DMS 273 (cell line): ENCODE data around the gene HSFX1.
"Not testable (repeated sequence)": the region's sequence is repeated elsewhere in the genome, so short reads cannot be mapped to it uniquely, and the experiment has no call there.

Experiments
- DNase-seq: peaks from one replicate; lab custom pipeline; 2025; ENCODE audit not compliant: unreplicated experiment; lab: John Stamatoyannopoulos, UW

HSFX1 gene, protein sequence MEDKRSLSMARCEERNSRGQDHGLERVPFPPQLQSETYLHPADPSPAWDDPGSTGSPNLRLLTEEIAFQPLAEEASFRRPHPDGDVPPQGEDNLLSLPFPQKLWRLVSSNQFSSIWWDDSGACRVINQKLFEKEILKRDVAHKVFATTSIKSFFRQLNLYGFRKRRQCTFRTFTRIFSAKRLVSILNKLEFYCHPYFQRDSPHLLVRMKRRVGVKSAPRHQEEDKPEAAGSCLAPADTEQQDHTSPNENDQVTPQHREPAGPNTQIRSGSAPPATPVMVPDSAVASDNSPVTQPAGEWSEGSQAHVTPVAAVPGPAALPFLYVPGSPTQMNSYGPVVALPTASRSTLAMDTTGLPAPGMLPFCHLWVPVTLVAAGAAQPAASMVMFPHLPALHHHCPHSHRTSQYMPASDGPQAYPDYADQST

DNA sequence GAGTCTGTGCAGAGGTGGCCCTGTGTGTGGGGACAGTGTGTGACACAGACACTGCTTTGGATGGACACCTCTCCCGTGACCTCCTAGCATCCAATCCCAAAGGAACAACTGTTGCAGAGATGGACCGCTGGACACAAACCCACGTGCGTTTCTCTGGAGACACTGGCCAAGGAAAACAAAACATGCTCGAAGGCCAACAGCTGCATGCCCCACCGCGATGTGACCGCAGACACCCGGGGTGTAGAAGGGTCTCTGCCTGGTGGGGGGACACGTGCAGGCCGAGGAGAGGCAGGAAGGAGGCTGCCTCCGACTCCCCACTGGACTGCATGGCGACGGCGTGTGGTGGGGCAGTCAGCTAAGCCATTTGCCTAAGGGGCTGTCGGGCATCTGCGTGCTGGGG, at the start of gene HSFX1:
TSS of gene HSFX1 (plus strand) at position 301 of the 400 bp plus-strand sequence. CDS start 614 bp downstream, outside the sequence.
- DNase-seq = not testable (repeated sequence)

DNA sequence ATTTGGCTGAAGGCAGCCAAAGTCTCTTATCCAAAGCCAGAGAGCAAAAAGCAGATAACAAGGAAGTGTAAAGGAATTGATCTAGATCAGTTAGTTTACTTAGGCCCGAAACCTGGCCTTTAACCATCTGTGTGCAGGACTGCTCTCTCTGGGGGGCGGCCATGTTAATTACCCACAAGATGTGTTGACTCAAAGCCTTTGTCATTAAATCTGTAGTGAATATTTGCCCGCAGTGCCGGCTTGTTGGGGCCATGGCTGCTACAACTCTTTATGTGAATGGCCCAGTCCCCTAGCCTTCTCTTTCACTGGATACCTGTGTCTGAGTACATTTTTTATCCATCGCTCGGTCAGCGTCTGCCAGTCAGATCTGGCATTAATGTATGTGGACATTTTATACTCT, 46.6 kb upstream of the HSFX1 start:
- DNase-seq = not testable (repeated sequence)

DNA sequence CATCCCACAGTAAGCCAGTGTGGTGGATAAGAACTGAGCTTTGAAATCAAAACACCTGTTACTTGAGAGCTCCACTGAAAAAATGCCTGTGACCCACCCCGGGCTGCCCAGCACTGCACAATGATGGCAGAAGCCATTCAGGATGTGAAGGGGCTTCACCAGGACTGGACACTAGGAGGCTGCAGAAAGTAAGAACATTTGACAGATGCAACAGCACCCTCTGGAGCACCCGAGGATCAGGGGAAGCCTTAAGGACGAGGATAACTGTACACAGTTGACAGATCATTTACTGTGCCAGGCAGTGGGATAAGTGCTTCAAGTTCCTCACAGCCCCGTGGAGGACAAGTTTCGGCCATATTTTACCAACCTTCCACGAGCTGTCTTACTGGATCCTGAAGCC, 31.6 kb upstream of the HSFX1 start:
- DNase-seq = not testable (repeated sequence)

DNA sequence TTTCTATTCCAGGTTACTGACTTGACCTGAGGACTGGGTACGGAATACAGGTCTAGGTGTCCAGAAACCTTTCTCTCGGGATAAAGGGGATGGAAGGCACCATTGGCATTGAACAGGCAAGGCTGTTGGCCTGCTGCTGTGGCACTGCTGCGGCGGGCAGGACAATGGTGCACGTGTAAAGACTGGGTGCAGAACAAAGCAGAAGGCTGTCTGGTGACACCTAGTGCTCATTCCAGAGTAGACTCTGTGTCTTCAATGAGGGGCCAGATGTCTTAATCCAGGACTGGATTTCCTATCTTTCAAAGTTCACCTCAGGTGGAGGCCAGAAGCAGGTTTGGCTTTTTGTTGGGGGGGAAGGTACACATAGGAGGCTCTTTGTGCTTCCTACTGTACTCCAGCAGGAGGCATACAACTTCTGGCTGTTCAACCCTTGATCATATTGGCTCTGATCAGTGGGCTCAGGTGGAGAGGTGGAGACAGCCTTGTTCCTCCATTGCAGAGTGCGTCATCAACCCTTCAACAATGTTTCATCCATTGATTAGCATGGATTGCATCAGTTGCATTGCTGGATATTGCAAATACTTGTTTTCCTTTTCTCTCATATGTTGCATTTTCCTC, 27.4 kb upstream of the HSFX1 start:
- not testable (repeated sequence) for DNase-seq

DNA sequence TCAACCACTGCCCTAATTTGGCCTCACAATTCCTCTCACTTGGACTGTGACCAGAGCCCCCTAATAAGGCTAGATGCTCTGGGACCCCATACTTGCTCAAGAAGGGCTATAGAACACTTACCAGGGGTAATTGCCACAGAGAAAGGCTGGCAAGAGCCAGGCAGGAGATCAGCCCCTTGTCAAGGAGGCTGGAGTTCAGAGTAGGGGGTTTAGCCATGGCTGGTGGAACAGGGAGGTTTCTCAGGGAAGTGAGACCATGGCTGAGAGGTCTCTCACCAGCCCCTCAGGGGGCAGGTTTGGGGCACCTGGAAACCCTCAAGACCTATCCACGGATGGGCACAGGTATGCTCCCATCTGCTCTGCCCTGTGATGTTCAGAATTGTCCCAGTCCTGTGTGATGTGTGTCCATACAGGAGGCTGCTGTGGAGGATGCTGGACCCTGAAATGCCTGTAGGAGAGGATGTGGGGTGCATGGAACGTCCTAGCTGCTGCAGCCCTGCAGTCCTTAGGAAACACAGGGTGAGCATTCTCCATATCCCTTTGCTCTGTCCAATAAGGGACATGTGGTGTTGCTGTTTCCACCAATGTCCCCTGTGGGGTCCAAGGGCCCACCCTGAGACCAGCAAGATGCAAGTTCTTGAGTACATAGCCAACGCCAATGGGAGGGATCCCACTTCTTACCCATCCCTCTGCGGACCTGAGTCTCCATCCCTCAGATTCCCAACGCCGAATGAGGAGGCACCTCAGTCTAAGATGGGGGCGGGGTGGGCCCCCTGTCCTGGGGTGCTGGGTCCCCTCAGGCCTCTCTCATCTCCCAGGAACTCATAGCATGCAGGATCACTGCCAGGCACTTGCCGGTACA, 16.4 kb upstream of the HSFX1 start:
- no peak for DNase-seq

DNA sequence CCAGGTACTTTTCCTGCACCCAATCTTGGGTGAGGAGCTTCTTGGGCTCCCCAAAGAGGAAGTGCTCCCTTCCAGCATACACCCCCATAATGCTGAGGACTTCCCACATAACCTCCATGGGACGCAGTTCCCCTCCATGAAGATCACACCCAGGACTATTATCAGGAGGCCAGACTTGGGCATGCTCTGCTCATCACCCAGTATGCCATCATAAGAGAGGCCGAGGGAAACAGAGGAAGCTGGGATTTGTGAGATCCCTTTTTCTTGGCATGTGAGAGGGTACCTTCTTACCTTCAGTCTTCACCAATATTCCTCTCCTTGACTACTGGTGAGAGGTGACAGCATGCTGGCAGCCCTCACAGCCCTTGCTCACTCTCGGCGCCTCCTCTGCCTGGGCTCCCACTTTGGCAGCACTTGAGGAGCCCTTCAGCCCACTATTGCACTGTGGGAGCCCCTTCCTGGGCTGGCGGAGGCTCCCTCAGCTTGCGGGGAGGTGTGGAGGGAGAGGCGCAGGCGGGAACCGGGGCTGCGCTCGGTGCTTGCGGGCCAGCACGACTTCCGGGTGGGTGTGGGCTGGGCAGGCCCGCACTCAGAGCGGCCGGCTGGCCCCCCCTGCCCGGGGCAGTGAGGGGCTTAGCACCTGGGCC, 15.7 kb upstream of the HSFX1 start:
- DNase-seq = no peak

DNA sequence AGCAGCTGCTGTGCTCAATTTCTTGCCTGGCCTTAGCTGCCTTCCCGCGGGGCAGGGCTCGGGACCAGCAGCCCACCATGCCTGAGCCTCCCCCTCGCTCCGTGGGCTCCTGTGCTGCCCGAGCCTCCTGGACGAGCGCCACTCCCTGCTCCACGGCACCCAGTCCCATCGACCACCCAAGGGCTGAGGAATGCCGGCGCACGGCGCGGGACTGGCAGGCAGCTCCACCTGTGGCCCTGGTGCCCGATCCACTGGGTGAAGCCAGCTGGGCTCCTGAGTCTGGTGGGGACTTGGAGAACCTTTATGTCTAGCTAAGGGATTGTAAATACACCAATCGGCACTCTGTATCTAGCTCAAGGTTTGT, 15.2 kb upstream of the HSFX1 start:
- DNase-seq = not testable (repeated sequence)

DNA sequence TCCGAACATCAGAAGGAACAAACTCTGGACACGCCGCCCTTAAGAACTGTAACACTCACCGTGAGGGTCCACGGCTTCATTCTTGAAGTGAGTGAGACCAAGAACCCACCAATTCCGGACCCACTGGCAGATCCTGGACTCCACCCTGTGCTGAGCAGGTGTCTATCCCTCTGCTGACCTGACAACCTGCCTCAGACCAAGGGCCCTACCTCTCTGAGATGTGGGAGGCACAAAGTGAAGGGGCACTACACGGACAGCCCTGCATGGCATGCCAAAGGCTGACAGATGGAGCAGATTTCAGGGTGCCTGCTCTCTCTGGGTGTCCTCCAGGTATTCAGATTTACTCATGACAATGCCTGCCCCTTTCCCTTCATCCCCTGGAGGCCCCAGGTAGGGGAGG, 14.0 kb upstream of the HSFX1 start:
- no peak for DNase-seq

DNA sequence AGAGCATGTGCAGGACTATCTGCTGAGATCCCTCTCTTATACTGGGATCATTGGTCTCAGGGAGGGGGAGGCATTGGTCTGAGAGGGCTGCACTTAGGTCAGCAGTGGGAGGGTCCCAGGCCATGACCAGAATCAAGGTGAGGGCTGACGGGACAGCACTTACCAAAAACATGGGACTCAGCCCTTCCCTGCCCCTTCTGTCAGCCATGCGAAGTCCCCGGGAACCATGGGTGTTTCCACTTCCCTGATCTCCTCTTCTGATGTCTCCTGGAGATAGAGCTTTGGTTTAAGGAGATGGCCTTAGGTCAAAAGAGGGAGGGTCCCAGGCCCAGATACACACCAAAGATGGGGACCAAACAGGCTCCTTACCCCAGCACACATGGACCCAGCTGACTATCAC, 12.9 kb upstream of the HSFX1 start:
- DNase-seq = no peak

DNA sequence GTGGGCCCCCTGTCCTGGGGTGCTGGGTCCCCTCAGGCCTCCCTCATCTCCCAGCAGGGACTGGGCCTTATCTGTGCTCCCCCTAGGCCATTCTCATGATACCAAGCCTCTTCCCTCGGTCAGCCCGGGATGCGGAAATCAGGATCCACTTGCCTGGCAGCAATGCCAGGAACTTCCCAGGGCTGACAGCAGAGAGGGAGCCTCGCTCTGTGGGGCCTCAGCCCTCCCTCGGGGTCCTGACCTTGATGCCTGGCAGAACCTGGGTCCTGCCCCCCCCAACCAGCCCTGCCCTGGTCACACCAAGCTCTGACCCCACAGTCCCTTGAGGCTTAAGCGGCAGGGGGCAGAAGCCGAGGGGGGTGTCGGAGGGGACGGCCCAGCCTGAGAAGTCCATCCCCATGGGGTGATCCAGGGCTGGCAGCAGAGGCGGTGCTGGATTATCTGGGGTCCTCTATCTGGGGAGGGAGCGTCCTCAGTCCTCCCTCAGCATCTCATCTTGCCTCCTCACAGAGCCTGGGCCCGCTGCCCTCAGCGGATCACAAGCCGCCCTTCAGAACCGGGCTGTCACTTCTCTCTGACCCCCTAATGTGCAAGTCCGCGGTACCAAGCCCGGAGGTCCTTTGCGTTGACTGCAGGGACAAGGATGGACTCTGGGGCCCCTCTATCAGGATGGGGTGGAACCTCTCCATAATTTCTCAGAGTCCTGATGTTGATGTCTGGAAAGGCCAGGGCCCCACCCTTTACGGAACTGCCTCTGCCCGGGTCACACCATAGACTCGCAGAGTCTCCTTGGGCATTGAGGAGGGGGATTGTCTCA, 11.8 kb upstream of the HSFX1 start:
- DNase-seq = not testable (repeated sequence)

DNA sequence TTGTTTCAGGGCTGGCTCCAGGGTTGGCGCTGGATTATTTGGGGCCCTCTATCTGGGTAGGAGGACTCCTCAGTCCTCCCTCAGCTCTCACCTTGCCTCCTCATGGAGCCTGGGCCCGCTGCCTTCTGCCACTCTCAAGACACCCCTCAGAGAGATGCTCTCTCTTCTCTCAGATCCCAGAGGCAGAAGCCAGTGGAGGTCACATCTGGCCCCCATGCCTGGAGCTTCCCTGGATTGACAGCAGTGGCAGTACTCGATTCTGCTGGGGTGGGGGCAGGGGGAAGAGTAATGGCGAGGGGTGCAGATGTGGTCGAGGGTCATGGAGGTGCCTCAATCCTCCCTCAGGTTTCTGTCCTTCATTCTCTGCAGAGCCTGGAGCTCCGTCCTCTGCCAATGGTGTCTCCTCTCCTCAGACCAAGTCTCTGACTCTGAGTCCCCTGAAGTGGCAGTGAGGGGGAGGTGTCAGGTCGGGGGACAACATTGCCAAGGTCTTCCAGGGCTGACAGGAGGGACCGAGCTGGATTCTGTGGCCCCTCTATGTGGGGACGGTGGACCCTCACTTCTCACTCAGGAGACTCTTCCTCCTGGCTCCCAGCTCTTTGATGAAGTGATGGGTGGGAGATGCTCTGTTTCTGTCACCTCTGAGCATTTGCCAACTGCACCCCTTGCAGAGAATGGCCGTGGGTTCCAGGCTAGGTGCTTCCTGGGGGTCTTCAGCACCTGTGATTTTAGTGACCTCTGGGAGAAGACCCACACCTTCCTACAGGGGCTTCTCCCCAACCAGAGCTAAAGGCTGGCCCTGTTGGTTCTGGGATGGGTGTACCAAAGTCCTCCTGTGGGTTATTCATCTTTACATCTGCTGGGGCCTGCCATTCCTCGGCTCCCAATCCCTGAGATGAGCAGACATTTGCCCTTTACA, 10.9 kb upstream of the HSFX1 start:
- no peak for DNase-seq

DNA sequence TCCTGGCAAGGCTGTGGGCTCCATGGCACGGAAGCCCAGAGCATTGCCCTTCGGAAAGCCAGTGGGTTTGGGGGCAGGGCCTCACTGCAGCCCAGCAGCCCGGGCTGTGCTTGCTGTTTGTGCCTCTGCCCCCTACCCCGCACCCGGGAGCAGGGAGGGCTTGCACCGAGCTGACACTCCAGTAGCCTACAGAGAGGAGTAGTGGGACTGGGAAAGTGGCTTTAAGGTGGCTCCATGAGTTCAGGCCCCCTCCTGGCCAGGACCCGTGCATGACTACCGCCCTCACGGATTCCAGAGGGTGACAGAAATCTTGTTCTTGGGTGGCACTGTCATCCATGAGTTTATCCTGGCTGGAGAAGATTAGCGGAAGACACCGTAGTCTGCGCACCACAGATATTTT, 3.5 kb upstream of the HSFX1 start:
- not testable (repeated sequence) for DNase-seq

DNA sequence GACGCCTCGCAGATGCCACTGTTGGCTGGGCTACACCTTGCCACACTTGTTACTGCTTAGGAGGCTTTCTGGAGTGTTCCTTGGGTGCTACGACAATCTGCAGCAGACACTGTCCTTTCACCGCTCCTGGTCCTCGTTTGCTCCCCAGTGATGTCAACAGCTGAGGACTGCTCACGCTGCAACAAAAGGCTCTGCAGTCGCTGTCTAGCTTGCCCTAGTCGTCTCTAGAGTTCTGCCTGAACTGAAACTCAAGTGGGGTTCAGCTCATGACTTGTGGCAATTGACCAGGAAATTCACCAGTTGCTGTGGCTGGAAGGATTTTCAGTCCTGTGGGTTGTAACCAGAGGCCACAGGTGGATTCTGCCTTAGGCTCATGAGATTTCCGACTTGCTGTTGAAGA, 842 bp upstream of the HSFX1 start:
- DNase-seq = not testable (repeated sequence)

DNA sequence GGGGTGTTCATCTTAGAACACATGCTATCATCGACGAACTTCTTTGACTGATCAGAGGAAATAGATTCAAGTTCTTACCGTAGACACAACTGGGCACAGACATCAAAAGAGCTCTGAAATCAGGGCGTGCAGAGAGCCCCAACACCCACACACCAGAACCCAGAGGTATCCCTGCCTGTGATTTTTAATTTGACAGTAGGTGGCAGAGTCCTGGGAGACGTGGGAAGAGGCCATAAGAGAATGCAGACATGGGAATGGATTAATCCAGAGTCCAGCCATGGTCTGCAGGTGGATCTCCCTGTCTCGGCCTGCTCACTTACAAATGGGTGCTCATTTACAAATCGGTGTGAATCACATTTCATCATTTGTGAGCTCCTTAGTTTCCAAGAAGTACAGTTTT, 4.1 kb downstream of the HSFX1 start:
- not testable (repeated sequence) for DNase-seq

DNA sequence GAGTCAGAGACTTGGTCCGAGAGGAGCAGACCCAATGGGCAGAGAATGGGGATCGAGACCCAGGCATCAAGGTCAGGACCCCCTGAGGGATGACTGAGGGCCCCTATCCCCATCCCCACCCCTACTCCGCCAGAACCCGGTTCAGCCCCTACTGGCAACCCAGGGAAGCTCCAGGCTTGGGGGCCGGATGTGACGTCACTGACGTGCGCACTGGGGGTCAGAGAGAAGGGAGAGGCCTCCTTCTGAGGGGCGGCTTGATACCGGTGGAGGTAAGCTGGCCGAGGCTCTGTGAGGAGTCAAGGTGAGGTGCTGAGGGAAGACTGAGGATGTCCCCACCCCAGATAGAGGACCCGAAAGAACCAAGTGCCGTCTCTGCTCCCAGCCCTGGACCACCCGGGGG, 7.9 kb downstream of the HSFX1 start, which contains the start of gene MAGEA9:
TSS of gene MAGEA9 (plus strand) at position 204 of the 400 bp plus-strand sequence. CDS start 4,281 bp downstream, outside the sequence.
- DNase-seq = not testable (repeated sequence)

DNA sequence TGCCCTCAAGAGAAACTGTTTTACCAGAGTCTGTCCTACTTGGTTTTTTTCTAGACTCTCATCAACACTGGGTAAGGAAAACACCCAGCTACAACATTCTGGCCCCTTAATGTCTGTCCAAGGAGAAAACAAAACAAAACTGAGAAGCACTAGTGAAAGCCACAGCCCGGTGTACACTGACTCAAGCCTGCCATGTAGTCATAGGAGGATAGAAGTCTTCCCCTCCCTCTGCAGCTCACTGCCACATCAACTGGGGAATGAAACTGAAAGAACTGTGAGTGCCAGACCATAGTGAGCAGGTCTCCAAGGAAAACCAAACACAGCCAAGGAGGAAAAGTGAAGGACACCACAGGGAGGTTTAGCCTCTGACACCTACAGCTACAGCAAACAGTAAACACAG, 21.7 kb downstream of the HSFX1 start:
- not testable (repeated sequence) for DNase-seq

DNA sequence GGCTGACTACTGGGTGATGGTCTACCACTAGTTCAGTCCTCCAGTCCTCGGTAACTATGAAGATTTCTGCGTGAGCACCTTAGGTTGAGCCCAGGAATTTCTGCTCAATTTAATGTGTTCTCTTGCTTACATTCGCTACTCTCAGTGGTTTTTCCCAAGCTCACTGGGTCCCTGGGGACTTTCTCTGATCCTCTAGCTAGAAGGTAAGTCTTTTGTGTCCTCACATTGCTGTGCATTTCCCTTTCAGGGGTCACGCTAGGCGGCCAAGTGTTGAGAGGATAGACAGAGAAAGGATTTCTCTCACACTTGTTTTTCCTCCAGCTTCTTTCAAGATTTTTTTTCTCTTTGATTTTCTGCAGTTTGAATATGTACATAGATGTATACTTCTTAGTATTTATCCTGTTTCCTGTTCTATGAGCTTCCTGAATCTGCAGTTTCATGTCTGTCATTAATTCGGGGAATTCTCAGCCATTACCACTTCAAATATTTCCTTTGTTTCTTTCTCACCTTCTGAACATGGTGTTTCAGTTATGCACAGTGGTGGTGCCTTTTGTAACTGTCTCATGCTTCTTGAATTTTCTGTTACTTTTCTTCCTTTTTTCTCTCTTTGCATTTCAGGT, 25.3 kb downstream of the HSFX1 start:
- DNase-seq = no peak

DNA sequence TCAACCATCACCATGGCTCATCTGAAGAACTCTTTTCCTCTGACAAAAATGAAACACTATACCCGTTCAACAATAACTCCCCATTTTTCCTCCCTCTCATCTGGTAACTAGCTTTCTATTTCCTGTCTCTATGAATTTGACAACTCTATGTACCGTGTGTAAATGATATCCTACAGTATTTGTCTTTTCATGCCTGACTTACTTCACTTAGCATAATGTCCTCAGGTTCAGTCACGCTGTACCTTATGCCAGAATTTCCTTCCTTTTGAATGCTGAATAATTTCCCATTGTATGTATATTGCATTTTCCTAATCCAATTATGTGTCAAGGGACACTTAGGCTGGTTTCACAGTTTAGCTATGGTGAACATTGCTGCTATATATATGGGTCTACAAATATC, 26.1 kb downstream of the HSFX1 start:
- no peak for DNase-seq
